Vein endothelial cell (primary cell): ENCODE measurements around the gene CACNA2D1. TPM values are rescaled to one million over a fixed set of nuclear protein-coding genes. Genes with fewer than 3 reads are reported as not detected.

ENCODE experiments used
- total RNA-seq: library from RNA; depleted of rRNA; stranded (reverse); fragments of >200 nt; gene quantifications from 2 replicates; pipeline ENCODE4 v1.2.3, GENCODE V29; 2012

CACNA2D1 gene
- total RNA-seq = 28.2 and 31.0 TPM in 2 replicates

DNA sequence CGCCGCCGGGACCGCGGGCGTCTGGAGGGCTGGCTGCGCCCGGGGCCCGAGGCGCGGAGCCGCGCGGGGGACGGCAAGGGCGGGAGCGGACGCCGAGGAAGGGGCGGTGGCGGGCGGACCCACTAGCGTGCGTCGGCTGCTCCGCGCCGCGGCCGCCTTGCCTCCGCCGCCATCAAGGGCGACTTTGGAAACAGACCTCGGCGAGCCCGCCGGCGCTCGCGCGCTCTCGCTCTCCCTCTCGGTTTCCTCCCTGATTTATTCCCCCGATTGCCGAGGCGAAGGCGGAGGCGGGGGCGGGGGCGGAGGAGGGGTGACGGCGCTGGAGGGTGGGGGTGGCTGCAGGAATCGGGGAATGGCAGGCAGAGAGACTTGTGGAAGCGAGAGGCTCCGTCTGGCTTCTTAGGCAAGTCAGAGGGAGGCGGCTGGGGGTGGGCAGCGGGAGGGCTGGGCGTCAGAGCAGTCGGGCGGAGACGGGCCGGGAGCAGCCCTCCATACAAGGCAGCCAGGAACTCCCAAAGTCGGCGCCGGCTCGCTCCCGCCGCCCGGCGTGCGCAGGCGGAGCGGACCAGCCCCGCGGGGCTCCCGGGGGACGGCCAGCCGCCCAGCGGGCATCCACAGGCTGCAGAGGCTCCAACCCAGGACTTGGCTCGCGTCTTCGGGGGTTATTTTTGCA is at the start of gene CACNA2D1:
TSS of gene CACNA2D1 (minus strand) at position 231 of the 673 bp plus-strand sequence.

